Neuronal stem cell (in vitro differentiated cells): ENCODE results near the gene ARSA. TPM values are rescaled to one million over a fixed set of nuclear protein-coding genes. Genes with fewer than 3 reads are reported as not detected.

ENCODE experiments used
- DNase-seq: peaks from one replicate; pipeline ENCODE4 v3.0.0-alpha.2; 2013; ENCODE audit warnings: low spot score
- H2AFZ ChIP-seq: one replicate; pipeline ENCODE4 v1.6.1; 2013; ENCODE audit warnings: mild to moderate bottlenecking, low read length, inconsistent platforms
- H2AK5ac ChIP-seq: 2 replicates; pipeline ENCODE4 v1.6.1; 2013; ENCODE audit warnings: low read depth, mild to moderate bottlenecking, inconsistent platforms, low read length, moderate library complexity, mixed read lengths
- H2BK120ac ChIP-seq: 2 replicates; pipeline ENCODE4 v1.6.1; 2013; ENCODE audit warnings: low read depth, mild to moderate bottlenecking, inconsistent platforms, low read length, moderate library complexity, mixed read lengths
- H2BK12ac ChIP-seq: one replicate; pipeline ENCODE4 v1.6.1; 2013; ENCODE audit warnings: low read length, inconsistent platforms
- H2BK15ac ChIP-seq: 2 replicates; pipeline ENCODE4 v1.6.1; 2013; ENCODE audit warnings: mild to moderate bottlenecking, low read length, inconsistent platforms, mixed read lengths
- H2BK5ac ChIP-seq: one replicate; pipeline ENCODE4 v1.6.1; 2013; ENCODE audit warnings: inconsistent platforms, mild to moderate bottlenecking, low read length, moderate library complexity
- H3K14ac ChIP-seq: one replicate; pipeline ENCODE4 v1.6.1; 2013; ENCODE audit warnings: low read length, inconsistent platforms
- H3K18ac ChIP-seq: 2 replicates; pipeline ENCODE4 v1.6.1; 2013; ENCODE audit warnings: low read length, inconsistent platforms
- H3K23ac ChIP-seq: 2 replicates; pipeline ENCODE4 v1.6.1; 2013; ENCODE audit warnings: low read depth, mild to moderate bottlenecking, mixed read lengths, low read length, inconsistent platforms; ENCODE audit not compliant: poor library complexity
- H3K27ac ChIP-seq: replicated peaks from 3 replicates; pipeline ENCODE4 v1.5.1; 2013; ENCODE audit warnings: low read length, inconsistent platforms
- H3K27me3 ChIP-seq, 3 experiments: 2 replicates each; pipeline ENCODE4 v1.6.1; 2013; ENCODE audit warnings: low read length in 3 of 3, mild to moderate bottlenecking in 2 of 3, inconsistent platforms in 1 of 3, low read depth in 1 of 3, mixed read lengths in 1 of 3, moderate library complexity in 1 of 3; ENCODE audit not compliant: control insufficient read depth in 3 of 3, insufficient read depth in 3 of 3
- H3K36me3 ChIP-seq, 2 donors: replicated peaks in 1 of 2; 2 replicates each; pipeline ENCODE4 v1.6.1; 2013; ENCODE audit warnings: low read length in 2 of 2; ENCODE audit not compliant: control insufficient read depth in 2 of 2, insufficient read depth in 2 of 2
- H3K4ac ChIP-seq: 2 replicates; pipeline ENCODE4 v1.6.1; 2013; ENCODE audit warnings: inconsistent platforms, mild to moderate bottlenecking, low read length, moderate library complexity
- H3K4me1 ChIP-seq, 2 donors: 1 replicate in 1 of 2; 2 replicates in 1 of 2; pipeline ENCODE4 v1.6.1; 2013; ENCODE audit warnings: low read length in 2 of 2, low read depth in 1 of 2; ENCODE audit not compliant: control insufficient read depth in 2 of 2, insufficient read depth in 1 of 2
- H3K4me2 ChIP-seq: one replicate; pipeline ENCODE4 v1.6.1; 2013; ENCODE audit warnings: mild to moderate bottlenecking, low read length, inconsistent platforms; ENCODE audit not compliant: insufficient read depth, poor library complexity, severe bottlenecking
- H3K4me3 ChIP-seq, 2 donors: 2 replicates each; pipeline ENCODE4 v1.5.1; 2013; ENCODE audit warnings: low read length in 2 of 2, mild to moderate bottlenecking in 2 of 2, inconsistent platforms in 1 of 2, moderate library complexity in 1 of 2
- H3K79me1 ChIP-seq: one replicate; pipeline ENCODE4 v1.6.1; 2013; ENCODE audit warnings: low read depth, mild to moderate bottlenecking, inconsistent platforms, low read length, moderate library complexity
- H3K9ac ChIP-seq: one replicate; pipeline ENCODE4 v1.6.1; 2013; ENCODE audit warnings: mild to moderate bottlenecking, low read depth, low read length, inconsistent platforms; ENCODE audit not compliant: poor library complexity
- H3K9me3 ChIP-seq, 2 donors: replicated peaks in 1 of 2; 2 replicates each; pipeline versions ENCODE3 to v1.6.1; 2013; ENCODE audit warnings: low read length in 2 of 2, mild to moderate bottlenecking in 2 of 2, inconsistent platforms in 1 of 2, low read depth in 1 of 2, mixed read lengths in 1 of 2, moderate library complexity in 1 of 2; ENCODE audit not compliant: control insufficient read depth in 2 of 2, insufficient read depth in 1 of 2
- H4K8ac ChIP-seq: one replicate; pipeline ENCODE4 v1.6.1; 2013; ENCODE audit warnings: low read depth, mild to moderate bottlenecking, inconsistent platforms, low read length, moderate library complexity
- H4K91ac ChIP-seq: one replicate; pipeline ENCODE4 v1.6.1; 2013; ENCODE audit warnings: low read length, low read depth, mild to moderate bottlenecking, inconsistent platforms; ENCODE audit not compliant: poor library complexity
- WGBS, 2 donors: extraction: QIAGEN DNeasy Blood & Tissue Kit; methylation state at CpG; one replicate each; pipeline ENCODE4 v1.1.7; 2013; ENCODE audit warnings: missing lambda C conversion rate in 2 of 2, mixed read lengths in 1 of 2; ENCODE audit not compliant: insufficient read length in 2 of 2, insufficient replicate concordance in 1 of 2; ENCODE audit errors: extremely low coverage in 2 of 2; 5-methylcytosine and 5-hydroxymethylcytosine counted together
- small RNA-seq: library from polyadenylated mRNA; stranded (forward); fragments of <200 nt; extraction: miRNeasy Mini kit (QIAGEN cat#:217004); gene quantifications from one replicate; pipeline ENCODE3, GENCODE V24; 2013; ENCODE audit not compliant: insufficient read depth

The ARSA gene

GRCh38 chr22:50575426-50575941 is 52.5 kb downstream of the ARSA start:
- WGBS, 2 donors = no CpG with 5 or more reads among the region's 8 CpGs
- Histone ChIP-seq H3K36me3 (peaks cover 64 to 75% of the 10 kb centered on the region in 2 donors), H2BK120ac (no peak overlapping the region)

More at GRCh38 chr22:50575426-50575941, 52.5 kb downstream of the ARSA start:
- Histone ChIP-seq H4K8ac (no peak overlapping the region), H3K4me2 (no peak overlapping the region), H3K18ac (no peak overlapping the region), H4K91ac (no peak overlapping the region), H2AFZ (no peak overlapping the region), H3K9ac (no peak overlapping the region), H3K9me3 (no peaks in the 10 kb centered on the region), H3K4me3 (no peak overlapping the region), H3K27me3 (no peaks in the 10 kb centered on the region), H2AK5ac (no peak overlapping the region), H3K23ac (no peak overlapping the region), H3K79me1 (peaks cover 4% of the 10 kb centered on the region), H3K4ac (no peak overlapping the region), H3K27ac (no peak overlapping the region), H2BK5ac (no peak overlapping the region), H2BK12ac (no peak overlapping the region), H3K4me1 (no peaks in the 10 kb centered on the region), H2BK15ac (no peak overlapping the region), H3K14ac (no peak overlapping the region)
- DNase-seq = no peak

Small RNAs within 50 kb of the gene (small RNA-seq; reads per million reads assigned to genes)
- not detected for gene RF00019
